PC-9 (cell line): ENCODE measurements around the gene EIF5B. TPM values are rescaled to one million over a fixed set of nuclear protein-coding genes. Genes with fewer than 3 reads are reported as not detected.
A peak's percentile ranks its signal among the peaks of the same experiment; 100 is the strongest.

ENCODE experiments used
- BruUV-seq: library from RNA; stranded (reverse); fragments of 400-500 nt; replicated peaks from 2 replicates; lab custom pipeline; 2021; lab: Mats Ljungman, UMichigan
- CTCF ChIA-PET: fragments of 300-600 bp; sonication (Branson Sonifier 250); formaldehyde crosslinking; loops from one replicate; lab custom pipeline; 2022; ENCODE audit warnings: antibody characterized with exemption; lab: Charles Lee
- POLR2A ChIA-PET: fragments of 300-600 bp; sonication (Branson Sonifier 250); formaldehyde crosslinking; loops from one replicate; lab custom pipeline; 2022; ENCODE audit warnings: antibody characterized with exemption; ENCODE audit not compliant: unreplicated experiment; lab: Charles Lee
- DNase-seq, 2 experiments: peaks; one replicate each; pipeline versions ENCODE4 v3.0.0 to v3.0.0-alpha.2; 2015 to 2022; ENCODE audit warnings: mixed read lengths in 1 of 2
- H2AFZ ChIP-seq: fragments of 200-600 bp; sonication (generic); 2 replicates; pipeline ENCODE4 v1.8.1; 2017; ENCODE audit warnings: antibody characterized with exemption
- H3F3A ChIP-seq: fragments of 200-600 bp; sonication (generic); 2 replicates; pipeline ENCODE4 v1.8.1; 2017; ENCODE audit warnings: antibody characterized with exemption, mild to moderate bottlenecking, low read depth; ENCODE audit not compliant: insufficient read depth
- H3K27ac ChIP-seq: fragments of 200-600 bp; sonication (generic); 2 replicates; pipeline ENCODE4 v1.6.1; 2016; ENCODE audit warnings: mixed run types
- H3K27me3 ChIP-seq: fragments of 200-600 bp; sonication (generic); 2 replicates; pipeline ENCODE4 v1.6.1; 2016; ENCODE audit warnings: low read depth, mixed run types; ENCODE audit not compliant: insufficient read depth
- H3K36me3 ChIP-seq: fragments of 200-600 bp; sonication (generic); 2 replicates; pipeline ENCODE4 v1.6.1; 2016; ENCODE audit warnings: low read depth, mixed run types
- H3K4me1 ChIP-seq: fragments of 200-600 bp; sonication (generic); replicated peaks from 2 replicates; pipeline ENCODE4 v1.6.1; 2016; ENCODE audit warnings: mixed run types; ENCODE audit not compliant: insufficient read depth
- H3K4me2 ChIP-seq: fragments of 200-600 bp; sonication (generic); 2 replicates; pipeline ENCODE4 v1.6.1; 2017; ENCODE audit warnings: mixed run types
- H3K4me3 ChIP-seq: fragments of 200-600 bp; sonication (generic); 2 replicates; pipeline ENCODE4 v1.6.1; 2016; ENCODE audit warnings: mixed run types
- H3K79me2 ChIP-seq: fragments of 200-600 bp; sonication (generic); 2 replicates; pipeline ENCODE4 v1.6.1; 2017; ENCODE audit warnings: low read depth, mixed run types
- H3K9me2 ChIP-seq: fragments of 200-600 bp; sonication (generic); 2 replicates; pipeline ENCODE4 v1.8.1; 2017; ENCODE audit warnings: mild to moderate bottlenecking; ENCODE audit not compliant: insufficient read depth
- H3K9me3 ChIP-seq: fragments of 200-600 bp; sonication (generic); 2 replicates; pipeline ENCODE4 v1.8.1; 2016; ENCODE audit warnings: low read depth; ENCODE audit not compliant: insufficient read depth
- H4K20me1 ChIP-seq: fragments of 200-600 bp; sonication (generic); 2 replicates; pipeline ENCODE4 v1.8.1; 2017; ENCODE audit not compliant: insufficient read depth
- EZH2 ChIP-seq: fragments of 200-600 bp; sonication (generic); IDR thresholded peaks from 2 replicates; pipeline ENCODE4 v1.8.0; 2017; ENCODE audit warnings: antibody characterized with exemption, low read depth
- intact Hi-C: fragments of 100-400 bp; cut with micrococcal nuclease; formaldehyde crosslinking; loops from one replicate; pipeline ENCODE4 v1.10.0; 2022; ENCODE audit not compliant: unreplicated experiment
- total RNA-seq: library from RNA; stranded (reverse); gene quantifications from 2 replicates; pipeline ENCODE4 v1.2.3, GENCODE V29; 2021
- TF ChIP-seq, protein P1 (sequence below): fragments of 200-600 bp; sonication (generic); conservative IDR thresholded peaks from 2 replicates; pipeline ENCODE4 v1.6.1; 2017; ENCODE audit warnings: mixed run types, antibody characterized with exemption, mild to moderate bottlenecking, moderate library complexity

EIF5B gene
- total RNA-seq, 1 experiment from 2014 or later: 56.7 TPM

- Histone ChIP-seq H3K4me2 (no peak overlapping the region), H3K27ac (no peak overlapping the region), H3K9me2 (no peaks in the 10 kb centered on the region), H3K36me3 (peaks cover 52% of the 10 kb centered on the region), H4K20me1 (no peaks in the 10 kb centered on the region), H2AFZ (no peak overlapping the region), H3F3A (no peaks in the 10 kb centered on the region), H3K79me2 (no peaks in the 10 kb centered on the region), H3K27me3 (no peaks in the 10 kb centered on the region), H3K4me1 (no peaks in the 10 kb centered on the region), H3K4me3 (no peak overlapping the region), H3K9me3 (no peaks in the 10 kb centered on the region)
- POLR2A ChIA-PET: interaction anchor here (0.7 kb wide), 1 partner anchor 223 kb away, joined by 5 read pairs; no protein-coding TSS in a partner anchor
- intact Hi-C loops: loop anchor here (5.0 kb wide), 2 partner anchors 38 to 52 kb away; no protein-coding TSS in a partner anchor
- CTCF ChIA-PET: no interaction called here
- DNase-seq: peak in 1 of 2 experiments; percentile 47
- no TSS peak for BruUV-seq
- TF ChIP-seq, protein P1, sequence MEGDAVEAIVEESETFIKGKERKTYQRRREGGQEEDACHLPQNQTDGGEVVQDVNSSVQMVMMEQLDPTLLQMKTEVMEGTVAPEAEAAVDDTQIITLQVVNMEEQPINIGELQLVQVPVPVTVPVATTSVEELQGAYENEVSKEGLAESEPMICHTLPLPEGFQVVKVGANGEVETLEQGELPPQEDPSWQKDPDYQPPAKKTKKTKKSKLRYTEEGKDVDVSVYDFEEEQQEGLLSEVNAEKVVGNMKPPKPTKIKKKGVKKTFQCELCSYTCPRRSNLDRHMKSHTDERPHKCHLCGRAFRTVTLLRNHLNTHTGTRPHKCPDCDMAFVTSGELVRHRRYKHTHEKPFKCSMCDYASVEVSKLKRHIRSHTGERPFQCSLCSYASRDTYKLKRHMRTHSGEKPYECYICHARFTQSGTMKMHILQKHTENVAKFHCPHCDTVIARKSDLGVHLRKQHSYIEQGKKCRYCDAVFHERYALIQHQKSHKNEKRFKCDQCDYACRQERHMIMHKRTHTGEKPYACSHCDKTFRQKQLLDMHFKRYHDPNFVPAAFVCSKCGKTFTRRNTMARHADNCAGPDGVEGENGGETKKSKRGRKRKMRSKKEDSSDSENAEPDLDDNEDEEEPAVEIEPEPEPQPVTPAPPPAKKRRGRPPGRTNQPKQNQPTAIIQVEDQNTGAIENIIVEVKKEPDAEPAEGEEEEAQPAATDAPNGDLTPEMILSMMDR: no peak
- no peak for TF ChIP-seq EZH2
These were observed 82.8 kb downstream of the EIF5B start for GRCh38 chr2:99420031-99420430.

- intact Hi-C loops: loop anchor here (5.0 kb wide), 2 partner anchors 39 to 51 kb away; no protein-coding TSS in a partner anchor
- ChIA-PET POLR2A (interaction anchor here (0.6 to 0.8 kb wide), 3 partner anchors 20 to 1360 kb away, joined by 4 to 7 read pairs (median 7); no protein-coding TSS in a partner anchor), CTCF (no interaction called here)
- Histone ChIP-seq H4K20me1 (no peaks in the 10 kb centered on the region), H3K27me3 (no peaks in the 10 kb centered on the region), H3K4me3 (no peak overlapping the region), H3K27ac (no peak overlapping the region; the same call in 1 of the 2 replicates), H3K4me2 (no peak overlapping the region), H3K9me2 (no peaks in the 10 kb centered on the region), H3K9me3 (no peaks in the 10 kb centered on the region), H3K79me2 (no peaks in the 10 kb centered on the region), H2AFZ (no peak overlapping the region), H3F3A (no peaks in the 10 kb centered on the region), H3K4me1 (no peaks in the 10 kb centered on the region), H3K36me3 (peaks cover 45% of the 10 kb centered on the region)
- DNase-seq: no peak
- BruUV-seq: no TSS peak
- no peak for TF ChIP-seq EZH2
- TF ChIP-seq, protein P1: no peak
These were observed 83.6 kb downstream of the EIF5B start for GRCh38 chr2:99420751-99421299.

- no peaks in the 10 kb centered on the region for H3F3A ChIP-seq
- no peak overlapping the region for H3K27ac ChIP-seq
- no TSS peak for BruUV-seq
- intact Hi-C loops: loop anchor here (5.0 kb wide), 2 partner anchors 39 to 51 kb away; no protein-coding TSS in a partner anchor
- H3K79me2 ChIP-seq: no peaks in the 10 kb centered on the region
- no peak for DNase-seq
- ChIA-PET POLR2A (interaction anchor here (0.8 kb wide), 1 partner anchor 20 kb away, joined by 7 read pairs; no protein-coding TSS in a partner anchor), CTCF (no interaction called here)
- no peaks in the 10 kb centered on the region for H3K27me3 ChIP-seq
- H3K4me3 ChIP-seq: no peak overlapping the region
- no peak overlapping the region for H3K4me2 ChIP-seq
- H3K36me3 ChIP-seq: peaks cover 40% of the 10 kb centered on the region
- H3K4me1 ChIP-seq: no peaks in the 10 kb centered on the region
- no peak overlapping the region for H2AFZ ChIP-seq
- TF ChIP-seq, protein P1: no peak
- TF ChIP-seq EZH2: no peak
- H3K9me3 ChIP-seq: no peaks in the 10 kb centered on the region
- H3K9me2 ChIP-seq: no peaks in the 10 kb centered on the region
- H4K20me1 ChIP-seq: no peaks in the 10 kb centered on the region
These were observed 84.3 kb downstream of the EIF5B start for GRCh38 chr2:99421469-99421868.
